H9 (cell line): ENCODE measurements around the gene CDC37. TPM values are rescaled to one million over a fixed set of nuclear protein-coding genes. Genes with fewer than 3 reads are reported as not detected.
A peak's percentile ranks its signal among the peaks of the same experiment; 100 is the strongest.

Source experiments
- DNase-seq: peaks from one replicate; pipeline ENCODE4 v3.0.0-alpha.2; 2017
- H2AFZ ChIP-seq: one replicate; pipeline ENCODE4 v1.6.1; 2013; ENCODE audit warnings: mild to moderate bottlenecking, low read length, control low read depth, moderate library complexity
- H2AK5ac ChIP-seq: 2 replicates; pipeline ENCODE4 v1.6.1; 2013; ENCODE audit warnings: low read length, control low read depth, mixed read lengths; ENCODE audit not compliant: insufficient read length
- H2BK120ac ChIP-seq: one replicate; pipeline ENCODE4 v1.6.1; 2013; ENCODE audit warnings: low read depth, mild to moderate bottlenecking, low read length, control low read depth, inconsistent platforms; ENCODE audit not compliant: poor library complexity, severe bottlenecking
- H2BK12ac ChIP-seq: 2 replicates; pipeline ENCODE4 v1.6.1; 2013; ENCODE audit warnings: low read length, control low read depth, mixed read lengths, low read depth; ENCODE audit not compliant: insufficient read length
- H2BK15ac ChIP-seq: 2 replicates; pipeline ENCODE4 v1.6.1; 2013; ENCODE audit warnings: low read depth, low read length, control low read depth
- H2BK20ac ChIP-seq: one replicate; pipeline ENCODE4 v1.6.1; 2013; ENCODE audit warnings: low read depth, mild to moderate bottlenecking, low read length, control low read depth, inconsistent platforms; ENCODE audit not compliant: poor library complexity, severe bottlenecking
- H2BK5ac ChIP-seq: 2 replicates; pipeline ENCODE4 v1.6.1; 2013; ENCODE audit warnings: low read length, control low read depth, mixed read lengths; ENCODE audit not compliant: insufficient read length
- H3K14ac ChIP-seq: 2 replicates; pipeline ENCODE4 v1.6.1; 2013; ENCODE audit warnings: low read length, control low read depth; ENCODE audit not compliant: insufficient read depth
- H3K18ac ChIP-seq: 2 replicates; pipeline ENCODE4 v1.6.1; 2013; ENCODE audit warnings: low read depth, mild to moderate bottlenecking, mixed read lengths, low read length, control low read depth; ENCODE audit not compliant: insufficient read length
- H3K23ac ChIP-seq: 2 replicates; pipeline ENCODE4 v1.6.1; 2013; ENCODE audit warnings: low read length, control low read depth, mixed read lengths, low read depth; ENCODE audit not compliant: insufficient read length
- H3K23me2 ChIP-seq: 2 replicates; pipeline ENCODE4 v1.6.1; 2013; ENCODE audit warnings: low read depth, mild to moderate bottlenecking, mixed read lengths, low read length, control low read depth; ENCODE audit not compliant: insufficient read length, poor library complexity, severe bottlenecking
- H3K27ac ChIP-seq: 2 replicates; pipeline ENCODE4 v1.5.1; 2013; ENCODE audit warnings: low read length, control low read depth, mixed read lengths, low read depth; ENCODE audit not compliant: insufficient read length
- H3K27me3 ChIP-seq: 2 replicates; pipeline ENCODE4 v1.6.1; 2013; ENCODE audit warnings: low read length, control low read depth, inconsistent platforms; ENCODE audit not compliant: insufficient read depth
- H3K4ac ChIP-seq: 2 replicates; pipeline ENCODE4 v1.6.1; 2013; ENCODE audit warnings: low read depth, mild to moderate bottlenecking, control low read depth, inconsistent platforms, low read length, moderate library complexity
- H3K4me1 ChIP-seq: 2 replicates; pipeline ENCODE4 v1.6.1; 2013; ENCODE audit warnings: low read length, control low read depth, inconsistent platforms; ENCODE audit not compliant: insufficient read depth
- H3K4me2 ChIP-seq: 2 replicates; pipeline ENCODE4 v1.6.1; 2013; ENCODE audit warnings: low read length, control low read depth, mixed read lengths; ENCODE audit not compliant: insufficient read length, insufficient read depth
- H3K56ac ChIP-seq: 2 replicates; pipeline ENCODE4 v1.6.1; 2013; ENCODE audit warnings: low read depth, mild to moderate bottlenecking, mixed read lengths, low read length, control low read depth; ENCODE audit not compliant: insufficient read length
- H3K79me1 ChIP-seq: 2 replicates; pipeline ENCODE4 v1.6.1; 2013; ENCODE audit warnings: low read depth, mild to moderate bottlenecking, moderate library complexity, low read length, control low read depth, inconsistent platforms; ENCODE audit not compliant: insufficient read depth, poor library complexity, severe bottlenecking
- H3K79me2 ChIP-seq: 2 replicates; pipeline ENCODE4 v1.6.1; 2013; ENCODE audit warnings: low read length, control low read depth, inconsistent platforms; ENCODE audit not compliant: insufficient read depth
- H3K9ac ChIP-seq: 2 replicates; pipeline ENCODE4 v1.6.1; 2013; ENCODE audit warnings: low read length, control low read depth, mixed read lengths; ENCODE audit not compliant: insufficient read length; ENCODE audit errors: extremely low read depth
- H3K9me3 ChIP-seq: one replicate; pipeline ENCODE4 v1.6.1; 2013; ENCODE audit warnings: low read depth, low read length, inconsistent platforms; ENCODE audit not compliant: control insufficient read depth
- H3T11ph ChIP-seq: one replicate; pipeline ENCODE4 v1.6.1; 2013; ENCODE audit warnings: mild to moderate bottlenecking, low read length, control low read depth, inconsistent platforms
- H4K20me1 ChIP-seq: one replicate; pipeline ENCODE4 v1.6.1; 2013; ENCODE audit not compliant: control insufficient read depth, insufficient read length, insufficient read depth
- H4K5ac ChIP-seq: 2 replicates; pipeline ENCODE4 v1.6.1; 2013; ENCODE audit warnings: low read depth, mild to moderate bottlenecking, mixed read lengths, low read length, control low read depth; ENCODE audit not compliant: insufficient read length
- H4K8ac ChIP-seq: replicated peaks from 2 replicates; pipeline ENCODE4 v1.6.1; 2013; ENCODE audit warnings: low read length, control low read depth, mixed read lengths, low read depth; ENCODE audit not compliant: insufficient read length
- H4K91ac ChIP-seq: 2 replicates; pipeline ENCODE4 v1.6.1; 2013; ENCODE audit warnings: low read depth, mild to moderate bottlenecking, moderate library complexity, mixed read lengths, low read length, control low read depth; ENCODE audit not compliant: insufficient read length
- H3K27ac Mint-ChIP-seq, 3 experiments: 2 replicates in 2 of 3; 3 replicates in 1 of 3; pipeline ENCODE4 v1.8.0; 2020 to 2021; ENCODE audit warnings: mixed read lengths in 3 of 3, mild to moderate bottlenecking in 1 of 3, moderate library complexity in 1 of 3
- H3K27me3 Mint-ChIP-seq: 2 replicates; pipeline ENCODE4 v1.8.0; 2021; ENCODE audit warnings: low read depth, mild to moderate bottlenecking, moderate library complexity, mixed read lengths
- H3K36me3 Mint-ChIP-seq, 3 experiments: 2 replicates in 2 of 3; 3 replicates in 1 of 3; pipeline ENCODE4 v1.8.0; 2020 to 2021; ENCODE audit warnings: low read depth in 3 of 3, mixed read lengths in 3 of 3; ENCODE audit not compliant: insufficient read depth in 1 of 3
- H3K4me1 Mint-ChIP-seq, 2 experiments: 2 replicates each; pipeline ENCODE4 v1.8.0; 2020; ENCODE audit warnings: mixed read lengths in 2 of 2
- H3K4me3 Mint-ChIP-seq, 2 experiments: 2 replicates in 1 of 2; 3 replicates in 1 of 2; pipeline ENCODE4 v1.8.0; 2020 to 2021; ENCODE audit warnings: mild to moderate bottlenecking in 2 of 2, mixed read lengths in 2 of 2, moderate library complexity in 1 of 2
- H3K9me3 Mint-ChIP-seq, 2 experiments: 2 replicates in 1 of 2; 3 replicates in 1 of 2; pipeline ENCODE4 v1.8.0; 2020; ENCODE audit warnings: mild to moderate bottlenecking in 2 of 2, mixed read lengths in 2 of 2, moderate library complexity in 1 of 2
- CTCF ChIP-seq: fragments of 200-600 bp; sonication (generic); conservative IDR thresholded peaks from 3 replicates; pipeline ENCODE4 v1.8.0; 2021; ENCODE audit warnings: antibody characterized with exemption, mild to moderate bottlenecking
- WGBS: extraction: QIAGEN DNeasy Blood & Tissue Kit; methylation state at CpG from one replicate; pipeline ENCODE4 v1.1.7; 2013; ENCODE audit warnings: missing lambda C conversion rate, low lambda C conversion rate, mixed read lengths; ENCODE audit not compliant: insufficient read length; ENCODE audit errors: extremely low coverage; 5-methylcytosine and 5-hydroxymethylcytosine counted together
- total RNA-seq: library from RNA; stranded (reverse); gene quantifications from 2 replicates; pipeline ENCODE4 v1.2.1, GENCODE V29; 2021

Gene CDC37
- total RNA-seq, 1 experiment from 2014 or later = 155 TPM

DNA sequence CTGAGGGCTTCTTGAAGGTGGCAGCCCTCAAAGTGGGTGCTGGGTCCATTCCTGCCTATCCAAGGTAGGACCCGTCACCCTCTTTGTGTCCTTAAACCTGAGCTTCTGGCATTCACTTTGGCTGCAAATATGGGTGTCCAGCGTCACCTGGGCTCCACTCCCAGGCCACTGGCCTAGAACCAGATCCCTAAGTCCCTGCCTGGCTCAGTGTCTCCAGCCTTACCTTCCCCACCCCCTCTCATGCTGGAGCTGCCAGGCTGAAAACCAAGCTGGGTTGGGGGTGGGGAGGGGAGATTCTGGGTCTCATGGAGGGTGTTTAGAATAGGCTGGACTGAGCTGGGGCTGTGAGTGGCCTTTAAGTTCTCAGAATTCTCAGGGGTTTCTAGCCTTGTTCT is 29.4 kb upstream of the CDC37 start:
- H3K36me3 Mint-ChIP-seq = peaks cover 0 to 4% (median 0%) of the 10 kb centered on the region in 3 experiments; a peak in 2 of 7 replicates
- H4K91ac ChIP-seq = no peak overlapping the region
- no peak overlapping the region for H2BK12ac ChIP-seq
- H3K4me1 Mint-ChIP-seq = peaks cover 15 to 21% of the 10 kb centered on the region in 2 experiments; a peak in 3 of 4 replicates
- H3K27ac ChIP-seq = no peak overlapping the region
- H3K4me3 Mint-ChIP-seq = peak overlapping the region; percentile 34 to 53; a peak in 4 of 5 replicates
- peaks cover 63% of the 10 kb centered on the region for H3K27me3 Mint-ChIP-seq
- H2BK20ac ChIP-seq = no peak overlapping the region
- H3K23me2 ChIP-seq = no peaks in the 10 kb centered on the region
- no peak for DNase-seq
- no peak overlapping the region for H2AK5ac ChIP-seq
- no peak overlapping the region for H2BK120ac ChIP-seq
- no peaks in the 10 kb centered on the region for H3K4me1 ChIP-seq
- H3K4ac ChIP-seq = no peak overlapping the region
- H3K79me2 ChIP-seq = no peaks in the 10 kb centered on the region
- H3K14ac ChIP-seq = no peak overlapping the region
- no peak overlapping the region for H3K23ac ChIP-seq
- no peak overlapping the region for H2AFZ ChIP-seq
- peaks cover 2% of the 10 kb centered on the region for H4K20me1 ChIP-seq
- no peak overlapping the region for H3K4me2 ChIP-seq
- no peak overlapping the region for H3T11ph ChIP-seq
- H3K9me3 Mint-ChIP-seq = peaks cover 4 to 9% of the 10 kb centered on the region in 2 experiments; a peak in 3 of 5 replicates
- H2BK5ac ChIP-seq = no peak overlapping the region
- no peak overlapping the region for H4K5ac ChIP-seq
- TF ChIP-seq CTCF = no peak
- no peak overlapping the region for H3K27ac Mint-ChIP-seq
- H4K8ac ChIP-seq = no peak overlapping the region
- H3K79me1 ChIP-seq = no peaks in the 10 kb centered on the region
- no CpG with 5 or more reads among the region's 2 CpGs for WGBS
- H3K27me3 ChIP-seq = peaks cover 26% of the 10 kb centered on the region
- no peak overlapping the region for H3K56ac ChIP-seq
- H3K9ac ChIP-seq = no peak overlapping the region
- no peak overlapping the region for H3K18ac ChIP-seq
- no peak overlapping the region for H2BK15ac ChIP-seq
- H3K9me3 ChIP-seq = no peaks in the 10 kb centered on the region
